Dendritic cell treated with granulocyte-macrophage colony-stimulating factor and Interleukin-4, amounts not matched to agents 40 ng/mL and 50 ng/mL, for 4 days (primary cell): ENCODE results near the gene TMPRSS4.

Experiments
- H3K27ac Mint-ChIP-seq: one replicate; pipeline ENCODE4 v1.8.0; 2022; ENCODE audit warnings: mild to moderate bottlenecking, mixed read lengths
- H3K27me3 Mint-ChIP-seq: one replicate; pipeline ENCODE4 v1.8.0; 2022; ENCODE audit warnings: mild to moderate bottlenecking, mixed read lengths
- H3K36me3 Mint-ChIP-seq: one replicate; pipeline ENCODE4 v1.8.0; 2022; ENCODE audit warnings: low read depth, mixed read lengths
- H3K4me1 Mint-ChIP-seq: one replicate; pipeline ENCODE4 v1.8.0; 2022; ENCODE audit warnings: low read depth, mixed read lengths
- H3K4me3 Mint-ChIP-seq: one replicate; pipeline ENCODE4 v1.8.0; 2022; ENCODE audit warnings: mild to moderate bottlenecking, moderate library complexity, mixed read lengths
- H3K9me3 Mint-ChIP-seq: one replicate; pipeline ENCODE4 v1.8.0; 2022; ENCODE audit warnings: mixed read lengths
- intact Hi-C: fragments of 100-400 bp; cut with micrococcal nuclease; formaldehyde crosslinking; loops from one replicate; pipeline ENCODE4 v1.15.0; 2022

TMPRSS4 gene

DNA sequence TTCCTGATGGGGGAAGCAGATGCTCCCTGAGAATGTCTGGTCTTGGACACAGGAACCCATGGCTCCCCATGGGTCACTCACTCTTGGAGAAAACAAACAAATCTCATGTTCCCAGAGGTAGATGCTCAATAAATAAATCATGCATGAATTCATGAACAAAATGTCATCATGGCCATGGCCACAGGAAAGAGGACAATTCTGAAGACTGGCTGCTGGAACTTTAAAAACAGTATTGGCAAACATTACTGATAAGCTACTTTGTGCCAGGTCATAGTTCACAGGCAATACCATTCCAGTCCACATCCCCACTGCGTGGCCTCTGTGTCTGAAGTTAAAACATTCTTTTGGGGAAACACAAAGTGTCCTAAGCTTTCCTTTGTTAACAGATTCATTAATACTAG is 19.1 kb downstream of the TMPRSS4 start:
- H3K4me3 Mint-ChIP-seq, result no peak overlapping the region
- peaks cover 7% of the 10 kb centered on the region for H3K4me1 Mint-ChIP-seq
- H3K36me3 Mint-ChIP-seq, result no peaks in the 10 kb centered on the region
- H3K9me3 Mint-ChIP-seq, result no peaks in the 10 kb centered on the region
- peaks cover 1% of the 10 kb centered on the region for H3K27me3 Mint-ChIP-seq
- H3K27ac Mint-ChIP-seq, result no peak overlapping the region
- intact Hi-C loops, result no loop called here

DNA sequence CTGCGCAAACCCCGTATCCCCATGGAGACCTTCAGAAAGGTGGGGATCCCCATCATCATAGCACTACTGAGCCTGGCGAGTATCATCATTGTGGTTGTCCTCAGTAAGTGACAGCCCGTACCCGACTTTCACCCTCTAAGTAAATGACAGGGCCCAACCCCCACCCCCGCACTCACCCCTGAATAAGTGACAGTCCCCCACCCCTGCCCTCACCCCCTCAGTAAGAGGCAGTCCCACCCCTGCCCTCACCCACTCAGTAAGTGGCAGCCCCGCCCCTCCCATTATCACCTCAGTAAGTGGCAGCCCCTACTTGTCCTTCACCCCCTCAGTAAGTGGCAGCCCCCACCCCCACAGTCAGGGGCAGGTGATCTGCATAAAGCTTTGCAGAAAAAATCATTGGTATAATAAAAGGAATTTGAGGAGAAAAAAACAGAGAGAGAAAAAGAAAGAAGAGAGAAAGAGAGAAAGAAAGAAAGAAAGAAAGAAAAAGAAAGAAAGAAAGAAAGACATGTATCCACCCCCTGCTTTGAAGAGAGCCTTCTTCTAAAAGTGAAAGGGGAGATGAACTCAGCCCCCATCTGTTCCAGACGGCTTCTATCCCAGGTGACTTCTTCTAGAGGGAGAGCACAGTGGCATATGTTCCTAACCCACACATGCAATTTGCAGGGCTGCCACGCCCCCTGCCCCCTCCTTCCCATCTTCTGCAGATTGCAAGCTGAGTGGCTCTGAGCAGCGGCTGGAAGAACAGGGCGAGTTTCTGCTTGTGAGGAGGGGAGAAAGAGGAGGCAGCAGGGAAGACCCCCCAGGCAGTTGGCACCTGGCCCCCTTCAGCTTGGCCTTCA is 22.3 kb downstream of the TMPRSS4 start:
- H3K27ac Mint-ChIP-seq, result no peak overlapping the region

DNA sequence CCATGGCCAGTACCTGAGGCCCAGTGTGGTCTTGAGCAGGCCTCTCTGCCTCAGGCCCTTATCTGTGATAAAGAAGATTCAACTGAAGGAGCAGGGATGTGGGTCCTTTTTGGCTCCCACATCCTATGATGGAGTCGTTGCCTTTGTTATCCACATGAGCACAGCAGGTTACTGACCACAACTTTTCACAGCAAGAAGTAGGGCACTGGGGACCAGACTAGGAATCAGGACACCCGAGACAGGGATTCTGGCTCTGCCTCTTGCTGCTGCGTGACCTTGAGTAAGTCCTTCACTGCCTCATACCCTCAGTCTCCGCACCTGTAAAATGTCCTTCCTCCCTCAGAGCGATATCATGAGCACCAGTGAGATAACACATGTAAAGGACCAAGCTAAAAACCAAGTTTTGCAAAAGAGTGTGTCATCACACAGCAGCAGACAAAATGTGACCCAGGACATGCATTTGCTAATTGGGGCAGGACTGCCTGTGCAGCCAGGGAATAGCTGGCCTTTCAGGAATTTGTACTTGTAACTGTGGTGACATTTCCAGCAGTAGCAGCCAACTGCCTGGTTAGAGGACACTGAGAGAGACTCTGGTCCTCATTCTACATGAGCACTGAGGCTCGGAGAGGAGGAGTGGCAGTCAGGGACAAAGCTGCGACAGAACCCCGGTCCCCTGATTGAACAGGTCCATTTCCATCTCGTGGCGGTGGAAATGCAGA is 23.1 kb downstream of the TMPRSS4 start:
- intact Hi-C loops, result no loop called here
- Mint-ChIP-seq H3K4me3 (no peak overlapping the region), H3K27ac (no peak overlapping the region), H3K9me3 (no peaks in the 10 kb centered on the region), H3K4me1 (peaks cover 12% of the 10 kb centered on the region), H3K36me3 (no peaks in the 10 kb centered on the region), H3K27me3 (peaks cover 4% of the 10 kb centered on the region)

More for the DNA sequence above, 22.3 kb downstream of the TMPRSS4 start:
- Mint-ChIP-seq H3K36me3 (no peaks in the 10 kb centered on the region), H3K4me3 (no peak overlapping the region), H3K9me3 (no peaks in the 10 kb centered on the region), H3K4me1 (peaks cover 12% of the 10 kb centered on the region), H3K27me3 (peaks cover 4% of the 10 kb centered on the region)
- intact Hi-C loops, result no loop called here

DNA sequence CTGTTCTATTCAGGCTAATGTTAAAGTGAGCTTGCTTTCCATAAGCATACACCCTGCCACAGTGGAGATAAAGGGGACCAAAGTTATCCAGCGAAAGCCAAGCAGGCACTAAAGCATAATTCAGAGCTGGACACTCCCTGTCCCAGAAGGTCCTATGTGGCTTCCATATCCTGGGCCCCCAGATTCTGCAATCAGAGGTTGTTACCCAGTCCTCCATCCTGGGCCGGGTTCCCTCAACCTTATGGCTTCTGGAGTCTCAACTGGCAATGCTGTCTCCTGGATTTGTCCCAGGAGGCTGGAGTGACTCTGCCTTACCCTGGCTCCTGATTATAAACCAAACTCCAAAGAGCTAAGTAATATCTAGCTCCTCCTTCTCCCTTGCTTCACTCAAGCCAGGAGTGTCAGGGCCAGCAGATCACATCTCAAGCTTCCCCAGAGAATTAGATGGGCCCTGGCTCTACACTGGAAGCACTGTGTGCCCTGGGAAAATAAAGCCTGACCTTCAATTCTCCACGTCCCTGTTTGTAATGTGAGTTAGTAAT is 23.9 kb downstream of the TMPRSS4 start:
- intact Hi-C loops, result no loop called here
- Mint-ChIP-seq H3K27ac (no peak overlapping the region), H3K9me3 (no peaks in the 10 kb centered on the region), H3K36me3 (no peaks in the 10 kb centered on the region), H3K4me1 (peaks cover 7% of the 10 kb centered on the region), H3K27me3 (peaks cover 4% of the 10 kb centered on the region), H3K4me3 (no peak overlapping the region)

DNA sequence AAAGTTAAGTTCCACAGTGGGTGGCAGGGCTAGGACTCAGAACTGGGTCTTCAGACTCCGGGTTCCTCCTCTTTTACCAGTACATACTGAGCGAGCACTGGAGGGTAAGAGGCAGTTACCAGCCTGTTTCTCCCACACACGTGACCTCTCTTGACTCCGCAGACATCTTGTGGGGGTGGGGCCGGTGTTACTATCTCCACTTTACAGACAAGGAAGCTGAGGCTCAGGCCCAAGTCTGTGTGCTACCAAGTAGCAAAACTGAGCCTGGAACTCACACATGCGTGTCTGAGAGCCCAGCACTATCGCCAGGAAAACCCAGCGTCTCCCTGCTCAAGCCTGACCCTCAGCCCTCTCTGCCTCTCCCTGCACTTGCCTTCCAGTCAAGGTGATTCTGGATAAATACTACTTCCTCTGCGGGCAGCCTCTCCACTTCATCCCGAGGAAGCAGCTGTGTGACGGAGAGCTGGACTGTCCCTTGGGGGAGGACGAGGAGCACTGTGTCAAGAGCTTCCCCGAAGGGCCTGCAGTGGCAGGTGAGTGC is 25.9 kb downstream of the TMPRSS4 start:
- H3K4me3 Mint-ChIP-seq, result no peak overlapping the region
- H3K27me3 Mint-ChIP-seq, result peaks cover 8% of the 10 kb centered on the region
- H3K9me3 Mint-ChIP-seq, result no peaks in the 10 kb centered on the region
- intact Hi-C loops, result no loop called here
- H3K27ac Mint-ChIP-seq, result no peak overlapping the region
- H3K4me1 Mint-ChIP-seq, result peaks cover 5% of the 10 kb centered on the region
- H3K36me3 Mint-ChIP-seq, result no peaks in the 10 kb centered on the region

DNA sequence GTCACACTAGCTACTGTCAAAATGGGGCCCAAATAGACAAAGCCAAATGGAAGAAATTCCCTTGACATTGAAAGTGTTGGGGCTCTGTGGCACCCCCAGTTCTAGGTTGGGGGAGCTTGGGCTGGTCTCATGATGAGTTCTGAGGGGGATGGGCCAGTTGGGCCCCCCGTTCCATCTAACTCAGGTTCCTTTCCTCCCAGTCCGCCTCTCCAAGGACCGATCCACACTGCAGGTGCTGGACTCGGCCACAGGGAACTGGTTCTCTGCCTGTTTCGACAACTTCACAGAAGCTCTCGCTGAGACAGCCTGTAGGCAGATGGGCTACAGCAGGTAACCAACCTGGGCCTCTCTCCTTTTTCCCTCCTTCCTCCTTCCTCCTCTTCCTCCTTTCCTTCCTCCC is 27.6 kb downstream of the TMPRSS4 start:
- Mint-ChIP-seq H3K4me3 (no peak overlapping the region), H3K27me3 (peaks cover 6% of the 10 kb centered on the region), H3K9me3 (no peaks in the 10 kb centered on the region), H3K27ac (no peak overlapping the region), H3K36me3 (no peaks in the 10 kb centered on the region), H3K4me1 (peaks cover 5% of the 10 kb centered on the region)
- intact Hi-C loops, result no loop called here

DNA sequence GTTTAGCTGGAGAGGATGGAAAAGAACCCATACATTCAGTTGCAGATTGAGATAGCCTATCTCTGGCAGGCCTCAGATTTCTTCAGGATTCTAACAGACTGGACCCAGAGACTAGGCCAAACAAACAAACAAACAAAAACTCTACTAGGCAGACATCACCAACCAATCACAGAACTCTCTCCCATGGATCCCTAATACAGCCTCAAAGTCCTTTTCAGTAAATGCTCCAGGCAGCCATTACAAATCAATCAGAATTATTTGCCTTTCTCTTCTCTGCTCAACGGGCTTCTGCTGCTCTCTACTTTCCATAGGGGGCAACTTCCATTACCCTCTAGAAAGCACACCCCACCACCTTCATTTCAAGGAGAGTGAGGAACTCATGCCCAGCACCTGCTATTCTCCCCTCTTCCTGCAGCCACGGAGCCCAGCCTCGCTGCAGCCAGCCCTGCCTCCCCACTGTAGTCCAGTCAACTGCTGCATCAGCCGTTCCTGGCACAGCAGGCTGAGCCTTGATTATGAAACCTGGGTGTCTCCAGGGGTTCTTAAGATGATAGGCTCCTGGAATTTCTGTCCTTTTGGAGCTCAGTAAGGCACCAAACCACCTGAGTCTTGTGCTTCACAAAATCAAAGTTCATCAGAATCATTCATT is 28.9 kb downstream of the TMPRSS4 start:
- Mint-ChIP-seq H3K36me3 (no peaks in the 10 kb centered on the region), H3K27ac (no peak overlapping the region), H3K4me1 (peaks cover 5% of the 10 kb centered on the region), H3K9me3 (no peaks in the 10 kb centered on the region), H3K27me3 (peaks cover 6% of the 10 kb centered on the region), H3K4me3 (no peak overlapping the region)
- intact Hi-C loops, result no loop called here

DNA sequence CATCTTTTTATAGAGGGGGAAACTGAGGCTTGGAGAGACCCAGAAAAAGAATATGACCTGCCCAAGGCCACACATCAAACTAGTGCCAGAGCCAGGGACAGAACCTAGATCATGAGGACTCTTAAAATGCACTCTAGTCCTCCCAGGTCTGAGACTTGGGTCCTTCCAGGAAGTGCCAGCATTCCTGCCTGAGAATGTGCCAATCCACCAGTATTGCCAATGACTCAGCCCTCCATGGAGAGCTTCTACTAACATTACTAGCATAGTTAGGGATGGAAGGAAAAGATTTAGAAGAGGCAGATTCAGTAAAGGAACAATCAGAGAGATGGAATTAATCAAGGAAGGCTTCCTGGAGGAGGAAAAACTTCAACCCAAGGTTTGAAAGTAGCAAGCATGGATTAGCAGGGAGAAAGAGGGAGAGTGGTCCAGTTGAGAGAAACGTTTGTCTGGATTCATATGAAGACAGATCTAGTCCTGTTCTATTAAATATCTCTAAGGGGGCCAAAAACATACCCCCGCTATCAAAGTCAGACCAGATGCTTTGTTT is 30.0 kb downstream of the TMPRSS4 start:
- intact Hi-C loops, result no loop called here
- H3K27ac Mint-ChIP-seq, result no peak overlapping the region

DNA sequence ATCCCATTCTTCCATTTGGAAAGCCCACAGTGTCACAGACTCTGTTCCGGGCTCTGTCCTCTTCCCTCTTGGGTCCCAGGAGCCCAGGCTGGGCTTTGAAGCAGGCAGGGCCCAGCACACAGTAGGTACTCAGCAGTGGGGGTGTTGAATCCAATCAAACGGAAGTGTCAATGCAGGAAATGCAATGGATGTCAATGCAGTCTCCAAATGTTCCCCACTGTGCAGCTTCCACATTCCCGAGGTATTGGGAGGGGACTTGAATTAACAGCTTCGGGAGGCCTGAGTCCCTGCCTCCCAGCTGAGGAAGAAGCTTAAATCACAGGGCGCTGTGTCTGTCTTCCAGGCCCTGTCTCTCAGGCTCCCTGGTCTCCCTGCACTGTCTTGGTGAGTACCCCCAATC is 31.6 kb downstream of the TMPRSS4 start:
- no peak overlapping the region for H3K4me3 Mint-ChIP-seq
- no peaks in the 10 kb centered on the region for H3K36me3 Mint-ChIP-seq
- no peaks in the 10 kb centered on the region for H3K4me1 Mint-ChIP-seq
- intact Hi-C loops, result no loop called here
- peaks cover 7% of the 10 kb centered on the region for H3K27me3 Mint-ChIP-seq
- no peaks in the 10 kb centered on the region for H3K9me3 Mint-ChIP-seq
- H3K27ac Mint-ChIP-seq, result no peak overlapping the region

More for the DNA sequence above, 30.0 kb downstream of the TMPRSS4 start:
- H3K36me3 Mint-ChIP-seq, result no peaks in the 10 kb centered on the region
- peaks cover 10% of the 10 kb centered on the region for H3K27me3 Mint-ChIP-seq
- H3K4me3 Mint-ChIP-seq, result no peak overlapping the region
- H3K9me3 Mint-ChIP-seq, result no peaks in the 10 kb centered on the region
- H3K4me1 Mint-ChIP-seq, result peaks cover 5% of the 10 kb centered on the region

DNA sequence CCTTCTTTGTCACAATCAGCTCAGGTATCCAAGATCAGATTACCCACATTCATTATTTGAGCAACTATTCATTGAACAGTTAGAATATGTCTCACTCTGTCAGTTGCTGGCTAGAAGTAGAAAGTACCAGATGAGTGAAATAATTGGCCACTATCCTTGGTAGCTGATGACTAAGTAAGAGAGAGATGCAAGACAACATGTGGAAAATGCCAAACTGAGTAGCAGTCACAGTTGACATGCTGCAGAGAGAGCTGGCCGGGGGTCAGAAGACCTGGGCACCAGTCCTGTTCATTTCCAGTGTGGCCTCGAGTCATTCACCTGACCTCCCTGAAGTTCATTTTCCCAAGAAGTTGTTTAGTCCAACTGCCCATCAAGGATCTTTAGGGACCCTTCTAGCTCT is 32.4 kb downstream of the TMPRSS4 start:
- Mint-ChIP-seq H3K4me3 (no peak overlapping the region), H3K27me3 (peaks cover 7% of the 10 kb centered on the region), H3K27ac (no peak overlapping the region), H3K4me1 (peaks cover 2% of the 10 kb centered on the region), H3K36me3 (no peaks in the 10 kb centered on the region), H3K9me3 (no peaks in the 10 kb centered on the region)
- intact Hi-C loops, result no loop called here

DNA sequence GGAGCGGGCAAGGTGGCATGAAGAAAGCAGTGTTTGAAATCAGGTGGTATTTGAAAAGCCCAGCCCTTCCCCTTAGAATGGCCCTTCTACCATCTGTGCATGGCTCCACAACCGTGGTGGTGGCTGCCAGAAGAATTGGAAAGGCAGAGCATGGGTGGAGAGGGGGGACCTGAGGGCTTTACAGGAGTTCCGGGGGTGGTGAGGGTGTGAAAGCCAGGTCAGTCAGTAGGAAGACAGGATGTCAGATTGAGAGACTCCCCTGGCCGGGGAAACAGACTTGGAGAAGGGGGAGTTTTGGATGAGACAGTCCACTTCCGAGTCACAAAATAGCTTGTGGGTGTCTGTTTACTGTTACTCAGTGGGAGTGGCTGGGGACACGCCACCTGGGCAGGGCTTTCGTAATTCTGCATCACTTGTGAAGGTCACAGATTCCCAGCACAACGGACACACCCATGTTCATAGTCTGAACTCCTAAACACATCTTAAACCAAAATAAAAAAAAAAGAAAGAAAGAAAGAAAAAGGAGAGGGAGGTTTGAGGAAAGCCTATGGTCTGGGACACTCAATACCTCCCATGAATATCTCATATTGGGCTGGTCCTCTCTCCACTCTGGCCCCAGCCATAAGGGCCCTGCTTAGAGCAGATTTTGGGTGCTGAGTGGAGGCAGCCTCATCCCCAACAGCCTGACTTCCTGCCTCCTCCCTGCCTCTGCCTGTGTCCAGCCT is 34.3 kb downstream of the TMPRSS4 start:
- Mint-ChIP-seq H3K4me3 (no peak overlapping the region), H3K27me3 (peaks cover 7% of the 10 kb centered on the region), H3K4me1 (peaks cover 5% of the 10 kb centered on the region), H3K9me3 (no peaks in the 10 kb centered on the region), H3K36me3 (no peaks in the 10 kb centered on the region), H3K27ac (no peak overlapping the region)
- intact Hi-C loops, result no loop called here

DNA sequence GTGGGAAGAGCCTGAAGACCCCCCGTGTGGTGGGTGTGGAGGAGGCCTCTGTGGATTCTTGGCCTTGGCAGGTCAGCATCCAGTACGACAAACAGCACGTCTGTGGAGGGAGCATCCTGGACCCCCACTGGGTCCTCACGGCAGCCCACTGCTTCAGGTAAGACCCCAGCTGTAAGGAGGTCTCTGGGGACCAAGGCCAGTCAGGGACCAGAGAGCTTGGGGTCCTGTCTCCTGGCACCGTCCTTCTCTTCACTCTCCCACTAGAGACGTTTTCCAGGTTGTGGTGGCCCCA is 34.8 kb downstream of the TMPRSS4 start:
- no peaks in the 10 kb centered on the region for H3K36me3 Mint-ChIP-seq
- no peaks in the 10 kb centered on the region for H3K9me3 Mint-ChIP-seq
- peaks cover 7% of the 10 kb centered on the region for H3K27me3 Mint-ChIP-seq
- intact Hi-C loops, result no loop called here
- H3K4me1 Mint-ChIP-seq, result peaks cover 5% of the 10 kb centered on the region
- H3K27ac Mint-ChIP-seq, result no peak overlapping the region
- H3K4me3 Mint-ChIP-seq, result no peak overlapping the region

DNA sequence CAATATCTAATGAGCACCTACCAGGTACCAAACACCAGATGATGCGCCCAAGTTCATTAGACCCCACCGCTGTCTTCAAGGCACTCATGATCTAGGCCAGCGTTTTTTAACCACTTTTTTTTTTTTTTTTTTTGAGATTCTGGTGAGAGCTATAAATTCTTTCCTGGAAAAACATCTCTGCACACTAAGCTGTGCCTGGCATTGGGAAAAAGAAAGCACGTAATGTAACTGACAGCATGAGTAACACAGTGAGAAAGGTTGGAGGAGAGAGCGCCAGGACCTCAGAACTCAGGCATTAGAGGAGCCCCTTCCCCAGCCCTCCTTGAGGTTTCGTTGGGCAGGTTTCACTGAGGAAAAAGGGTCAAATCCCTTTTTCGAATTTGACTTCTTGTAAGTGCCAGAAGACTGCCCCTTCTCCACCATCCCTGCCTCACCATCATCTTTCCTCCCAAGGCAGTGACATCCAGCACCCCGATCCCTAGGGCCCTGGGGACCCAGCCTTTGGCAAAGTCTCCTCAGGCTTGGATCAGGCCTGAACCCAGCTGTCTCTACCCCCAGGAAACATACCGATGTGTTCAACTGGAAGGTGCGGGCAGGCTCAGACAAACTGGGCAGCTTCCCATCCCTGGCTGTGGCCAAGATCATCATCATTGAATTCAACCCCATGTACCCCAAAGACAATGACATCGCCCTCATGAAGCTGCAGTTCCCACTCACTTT is 36.0 kb downstream of the TMPRSS4 start:
- Mint-ChIP-seq H3K36me3 (no peaks in the 10 kb centered on the region), H3K9me3 (no peaks in the 10 kb centered on the region), H3K27ac (no peak overlapping the region), H3K4me1 (peaks cover 5% of the 10 kb centered on the region), H3K27me3 (peaks cover 11% of the 10 kb centered on the region), H3K4me3 (no peak overlapping the region)
- intact Hi-C loops, result no loop called here
